ENCODE measurements around the gene KIF16B.

The KIF16B gene

DNA sequence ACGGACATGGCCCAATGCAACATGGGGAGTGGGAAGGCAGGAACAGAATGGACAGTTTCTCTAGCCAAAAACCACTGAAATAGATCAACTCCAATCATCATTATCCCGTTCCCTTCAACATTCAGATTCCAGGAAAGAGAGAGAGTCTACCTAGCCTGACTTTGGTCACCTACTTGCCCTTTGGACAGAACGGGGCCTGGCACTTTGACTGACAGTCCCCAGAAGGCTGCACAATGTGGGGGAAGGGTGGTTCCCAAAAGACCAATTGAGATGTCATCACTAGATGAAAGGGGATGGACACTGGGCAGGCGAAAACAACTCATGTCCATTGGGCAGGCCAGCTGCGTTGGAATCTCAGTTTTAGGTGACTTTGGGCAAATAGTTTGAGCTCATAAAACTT, 15.0 kb upstream of the KIF16B start:
- H3K27ac ChIP-seq (ENCODE audit: extremely low read depth, low read depth, low read length): no peak overlapping the region
- TF ChIP-seq ZNF24 (tag by site-specific recombination; IDR thresholded peaks at IDR 0.05) (no peak), TRIM28 (IDR thresholded peaks at IDR 0.05; ENCODE audit: borderline replicate concordance, low read length) (no peak), ZNF184 (tag by site-specific recombination; IDR thresholded peaks at IDR 0.05) (no peak)
- H3K4me1 ChIP-seq (ENCODE audit: control insufficient read depth, insufficient read depth, low read length): no peaks in the 10 kb centered on the region
- CTCF ChIA-PET: interaction anchor here (0.8 kb wide), 1 partner anchor 17 kb away, joined by 3 read pairs; no protein-coding TSS in a partner anchor
- H3K36me3 ChIP-seq (ENCODE audit: control insufficient read depth in 2 of 2, insufficient read depth in 1 of 2, low read length in 2 of 2): no peaks in the 10 kb centered on the region
- no peaks in the 10 kb centered on the region for H3K9me3 ChIP-seq (ENCODE audit: control insufficient read depth, insufficient read depth, low read depth, low read length)
- POLR2A ChIA-PET: no interaction called here
- no peak overlapping the region for H3K4me3 ChIP-seq (ENCODE audit: low read depth, low read length)

DNA sequence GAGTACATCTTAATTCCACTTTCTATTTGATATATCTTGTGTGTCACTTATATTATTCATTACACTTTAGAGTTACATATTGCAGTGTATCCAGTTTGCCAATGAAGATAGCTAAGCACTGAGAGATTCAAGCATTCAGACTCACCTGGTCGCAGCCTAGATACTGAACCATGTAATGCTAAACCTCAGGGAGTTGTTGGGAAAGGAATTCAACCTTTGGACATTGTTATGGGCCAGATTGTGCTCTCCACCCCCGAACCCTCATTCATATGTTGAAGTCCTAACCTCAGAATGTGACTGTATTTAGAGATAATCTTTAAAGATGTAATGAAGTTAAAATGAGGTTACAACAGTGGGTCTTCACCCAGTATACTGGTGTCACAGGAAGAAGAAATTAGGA, 13.8 kb upstream of the KIF16B start:
- CTCF ChIA-PET: no interaction called here
- Histone ChIP-seq H3K27ac (ENCODE audit: extremely low read depth, low read depth, low read length) (no peak overlapping the region), H3K4me3 (ENCODE audit: low read depth, low read length) (no peak overlapping the region), H3K36me3 (ENCODE audit: control insufficient read depth in 2 of 2, insufficient read depth in 1 of 2, low read length in 2 of 2) (no peaks in the 10 kb centered on the region), H3K4me1 (ENCODE audit: control insufficient read depth, insufficient read depth, low read length) (no peaks in the 10 kb centered on the region), H3K9me3 (ENCODE audit: control insufficient read depth, insufficient read depth, low read depth, low read length) (no peaks in the 10 kb centered on the region)
- POLR2A ChIA-PET: no interaction called here
- TF ChIP-seq ZNF561 (tag by site-specific recombination; IDR thresholded peaks at IDR 0.05; ENCODE audit: borderline replicate concordance): no peak

DNA sequence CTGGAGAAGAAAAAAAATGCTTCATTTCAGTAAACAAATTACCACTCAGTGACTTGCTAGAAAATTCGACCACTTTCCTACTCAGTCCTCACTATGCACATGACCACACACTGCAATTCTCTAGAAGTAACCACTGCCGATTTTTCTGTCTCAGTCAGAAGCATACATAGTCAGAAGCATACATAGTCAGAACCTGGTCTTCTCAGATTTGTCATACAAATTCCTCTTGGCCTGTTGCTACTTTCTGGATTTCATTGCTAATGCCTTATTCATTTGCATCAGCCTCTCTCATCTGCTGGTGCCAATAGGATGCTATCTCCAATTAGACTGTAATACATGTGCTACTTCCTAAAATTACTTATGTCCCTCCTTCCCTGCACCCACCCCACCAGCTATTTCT, 10.2 kb upstream of the KIF16B start:
- no peak overlapping the region for H3K4me3 ChIP-seq (ENCODE audit: low read depth, low read length)
- H3K27ac ChIP-seq (ENCODE audit: extremely low read depth, low read depth, low read length): no peak overlapping the region
- H3K9me3 ChIP-seq (ENCODE audit: control insufficient read depth, insufficient read depth, low read depth, low read length): no peaks in the 10 kb centered on the region
- H3K36me3 ChIP-seq (ENCODE audit: control insufficient read depth in 2 of 2, insufficient read depth in 1 of 2, low read length in 2 of 2): no peaks in the 10 kb centered on the region
- ChIA-PET CTCF (interaction anchor here (0.7 kb wide), 2 partner anchors 82 to 483 kb away, joined by 5 to 7 read pairs; no protein-coding TSS in a partner anchor), POLR2A (no interaction called here)
- TF ChIP-seq WT1 (tag by site-specific recombination; IDR thresholded peaks at IDR 0.05) (no peak), GLIS2 (tag by site-specific recombination; IDR thresholded peaks at IDR 0.05) (no peak), ZNF391 (tag by site-specific recombination; IDR thresholded peaks at IDR 0.05; ENCODE audit: borderline replicate concordance, low read depth) (no peak), ZNF311 (tag by site-specific recombination; IDR thresholded peaks at IDR 0.05; ENCODE audit: borderline replicate concordance) (no peak), ZNF18 (tag by site-specific recombination; IDR thresholded peaks at IDR 0.05) (no peak), ZNF777 (tag by site-specific recombination; IDR thresholded peaks at IDR 0.05; ENCODE audit: borderline replicate concordance) (no peak), ZNF37A (tag by site-specific recombination; IDR thresholded peaks at IDR 0.05) (no peak), TSHZ1 (tag by site-specific recombination; IDR thresholded peaks at IDR 0.05; ENCODE audit: borderline replicate concordance) (no peak), ZNF544 (tag by site-specific recombination; IDR thresholded peaks at IDR 0.05) (no peak), ZNF223 (tag by site-specific recombination; IDR thresholded peaks at IDR 0.05) (no peak), ZNF121 (tag by site-specific recombination; IDR thresholded peaks at IDR 0.05) (no peak)
- H3K4me1 ChIP-seq (ENCODE audit: control insufficient read depth, insufficient read depth, low read length): peaks cover 3% of the 10 kb centered on the region; the same call in 1 of the 2 replicates

DNA sequence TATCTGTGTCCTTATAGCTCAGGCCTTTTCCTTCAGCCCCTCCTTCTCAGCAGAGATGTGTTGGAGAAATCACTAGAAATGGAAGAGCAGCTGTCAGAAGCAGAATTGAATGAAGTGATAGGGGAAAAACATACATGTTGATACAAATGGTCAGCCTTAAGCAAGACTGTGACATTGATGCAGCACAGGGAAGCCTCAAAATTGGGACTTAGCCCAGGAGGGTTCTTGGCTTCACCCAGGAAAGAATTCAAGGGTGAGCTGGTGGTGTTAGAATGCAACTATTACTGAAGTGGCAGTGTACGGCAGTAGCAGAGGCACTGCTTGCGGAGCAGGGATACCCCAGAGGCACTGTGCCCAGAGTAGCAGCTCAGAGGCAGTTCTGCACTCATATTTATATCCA, 8.0 kb upstream of the KIF16B start:
- Histone ChIP-seq H3K27ac (ENCODE audit: extremely low read depth, low read depth, low read length) (no peak overlapping the region), H3K9me3 (ENCODE audit: control insufficient read depth, insufficient read depth, low read depth, low read length) (no peaks in the 10 kb centered on the region), H3K4me1 (ENCODE audit: control insufficient read depth, insufficient read depth, low read length) (peaks cover 3% of the 10 kb centered on the region; the same call in 1 of the 2 replicates), H3K36me3 (ENCODE audit: control insufficient read depth in 2 of 2, insufficient read depth in 1 of 2, low read length in 2 of 2) (no peaks in the 10 kb centered on the region), H3K4me3 (ENCODE audit: low read depth, low read length) (no peak overlapping the region)
- ChIA-PET CTCF (no interaction called here), POLR2A (no interaction called here)
- no peak for TF ChIP-seq SP3 (tag by site-specific recombination; IDR thresholded peaks at IDR 0.05)
- TF ChIP-seq PRDM6 (tag by site-specific recombination; IDR thresholded peaks at IDR 0.05): no peak
- no peak for TF ChIP-seq ZNF354C (tag by site-specific recombination; IDR thresholded peaks at IDR 0.05; ENCODE audit: borderline replicate concordance, low read depth)
- no peak for TF ChIP-seq ZNF473 (tag by site-specific recombination; IDR thresholded peaks at IDR 0.05)
- no peak for TF ChIP-seq ZBTB6 (tag by site-specific recombination; IDR thresholded peaks at IDR 0.05)
- no peak for TF ChIP-seq ZNF600 (tag by site-specific recombination; IDR thresholded peaks at IDR 0.05)
- no peak for TF ChIP-seq ZNF596 (tag by site-specific recombination; IDR thresholded peaks at IDR 0.05)
- TF ChIP-seq OSR2 (tag by site-specific recombination; IDR thresholded peaks at IDR 0.05): no peak

All from HEK293 (cell line).